ENCODE measurements around the gene CASP3.

The CASP3 gene

DNA sequence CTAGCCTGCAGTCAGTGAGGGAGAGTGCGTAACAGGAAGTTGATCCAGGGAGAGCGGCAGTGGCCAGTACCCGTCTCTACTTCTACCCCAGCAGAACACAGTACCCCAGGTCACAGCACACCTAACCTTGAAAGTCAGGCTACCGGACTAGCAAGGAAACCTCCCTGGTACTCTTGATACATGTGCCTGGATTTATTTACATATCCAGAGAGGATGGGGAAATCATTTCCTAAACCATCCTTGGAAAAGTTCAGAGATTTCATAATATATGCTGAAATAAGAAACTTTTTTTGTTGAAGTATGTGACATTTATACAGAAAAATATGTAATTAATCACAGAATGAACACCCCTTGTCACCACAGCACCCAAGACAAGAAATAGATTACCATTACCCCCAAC lies 24.8 kb upstream of the CASP3 start:
- no peaks in the 10 kb centered on the region for H3K4me1 ChIP-seq (ENCODE audit: insufficient read depth, insufficient read length)
- peaks cover 29% of the 10 kb centered on the region for H3K36me3 ChIP-seq (ENCODE audit: insufficient read depth, insufficient read length, low read length)
- no peak for TF ChIP-seq SUZ12 (IDR thresholded peaks at IDR 0.05; ENCODE audit: extremely low read depth, insufficient read depth, insufficient read length)
- TF ChIP-seq YY1 (IDR thresholded peaks at IDR 0.05; ENCODE audit: insufficient read depth, insufficient read length) = no peak
- TF ChIP-seq ZNF274 (IDR thresholded peaks at IDR 0.05; ENCODE audit: low read depth, low read length) = no peak
- H3K9me3 ChIP-seq (ENCODE audit: insufficient read depth, low read length) = no peaks in the 10 kb centered on the region
- H3K27me3 ChIP-seq (ENCODE audit: insufficient read depth, insufficient read length) = no peaks in the 10 kb centered on the region
- H3K4me3 ChIP-seq (ENCODE audit: insufficient read length, low read depth) = no peak overlapping the region
- no peak overlapping the region for H3K9ac ChIP-seq (ENCODE audit: insufficient read length, low read depth)
- DNase-seq (ENCODE audit: low read depth, low spot score) = no peak

DNA sequence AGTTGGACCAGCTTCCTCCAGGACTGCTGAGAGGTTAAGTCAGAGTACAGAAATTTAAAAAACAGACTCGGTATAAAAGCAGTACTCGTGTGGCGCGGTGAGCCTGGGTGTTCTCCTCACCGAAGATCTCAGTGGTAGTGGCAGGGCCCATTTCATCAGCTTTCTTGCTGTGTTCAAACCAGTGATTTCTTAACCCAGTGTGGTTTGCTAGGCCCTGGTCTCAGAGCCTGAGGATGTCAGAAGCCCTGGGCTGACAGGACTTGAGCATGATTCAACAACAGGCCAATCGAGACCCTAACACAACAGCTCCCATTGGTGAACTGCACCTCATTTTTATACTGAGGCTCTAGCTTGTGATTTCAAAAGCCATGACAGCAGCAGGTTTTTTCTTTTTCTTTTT lies 23.5 kb upstream of the CASP3 start:
- peaks cover 37% of the 10 kb centered on the region for H3K36me3 ChIP-seq (ENCODE audit: insufficient read depth, insufficient read length, low read length)

DNA sequence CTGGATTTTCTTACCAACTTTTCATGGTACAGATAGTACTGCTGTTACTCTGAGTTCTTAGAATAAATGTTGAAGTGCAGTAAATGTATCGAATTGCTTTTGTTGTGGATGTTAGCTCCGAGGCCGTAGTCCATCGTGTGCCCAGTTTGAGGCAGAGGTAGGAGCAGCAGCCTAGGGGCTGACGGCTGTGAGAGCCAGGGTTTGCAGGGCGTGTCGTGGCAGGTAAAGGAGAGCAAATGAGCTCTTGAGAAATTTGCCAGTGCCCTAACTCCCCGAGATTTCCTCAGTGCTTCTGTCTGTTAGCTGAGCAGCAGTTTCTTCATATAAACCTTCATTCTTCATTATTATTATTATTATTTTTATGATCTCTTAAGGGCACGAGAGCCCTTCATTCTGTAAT lies 21.9 kb upstream of the CASP3 start:
- H3K36me3 ChIP-seq (ENCODE audit: insufficient read depth, insufficient read length, low read length) = peaks cover 43% of the 10 kb centered on the region

More for the DNA sequence above, 23.5 kb upstream of the CASP3 start:
- TF ChIP-seq SUZ12 (IDR thresholded peaks at IDR 0.05; ENCODE audit: extremely low read depth, insufficient read depth, insufficient read length) = no peak
- no peak for TF ChIP-seq YY1 (IDR thresholded peaks at IDR 0.05; ENCODE audit: insufficient read depth, insufficient read length)
- TF ChIP-seq ZNF274 (IDR thresholded peaks at IDR 0.05; ENCODE audit: low read depth, low read length) = no peak
- no peak overlapping the region for H3K4me3 ChIP-seq (ENCODE audit: insufficient read length, low read depth)
- H3K4me1 ChIP-seq (ENCODE audit: insufficient read depth, insufficient read length) = no peaks in the 10 kb centered on the region
- no peak overlapping the region for H3K9ac ChIP-seq (ENCODE audit: insufficient read length, low read depth)
- H3K9me3 ChIP-seq (ENCODE audit: insufficient read depth, low read length) = no peaks in the 10 kb centered on the region
- no peaks in the 10 kb centered on the region for H3K27me3 ChIP-seq (ENCODE audit: insufficient read depth, insufficient read length)
- DNase-seq (ENCODE audit: low read depth, low spot score) = no peak

DNA sequence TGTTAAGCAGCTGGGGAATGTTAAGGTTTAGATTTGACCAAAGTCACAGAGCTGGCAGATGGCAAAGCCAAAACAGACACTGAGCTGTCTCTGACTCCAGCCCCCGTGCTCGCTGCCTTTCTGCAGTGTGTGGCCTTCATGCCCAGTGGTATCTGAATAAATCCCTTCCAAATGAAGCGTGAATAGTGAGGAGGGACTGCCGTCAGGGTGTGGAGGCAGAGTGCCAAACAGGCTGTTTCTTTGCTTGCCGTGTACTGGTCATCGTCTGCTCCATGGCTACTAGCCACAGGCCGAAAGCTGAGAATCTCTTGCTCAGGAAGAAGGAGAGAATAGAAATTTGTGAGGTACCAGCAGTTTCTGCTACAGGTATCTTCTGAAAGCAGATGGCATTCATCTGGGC lies 20.0 kb upstream of the CASP3 start:
- Histone ChIP-seq H3K9me3 (ENCODE audit: insufficient read depth, low read length) (no peaks in the 10 kb centered on the region), H3K36me3 (ENCODE audit: insufficient read depth, insufficient read length, low read length) (peaks cover 40% of the 10 kb centered on the region), H3K9ac (ENCODE audit: insufficient read length, low read depth) (no peak overlapping the region), H3K4me3 (ENCODE audit: insufficient read length, low read depth) (no peak overlapping the region), H3K27me3 (ENCODE audit: insufficient read depth, insufficient read length) (no peaks in the 10 kb centered on the region), H3K4me1 (ENCODE audit: insufficient read depth, insufficient read length) (no peaks in the 10 kb centered on the region)
- TF ChIP-seq ZNF274 (IDR thresholded peaks at IDR 0.05; ENCODE audit: low read depth, low read length) (no peak), SUZ12 (IDR thresholded peaks at IDR 0.05; ENCODE audit: extremely low read depth, insufficient read depth, insufficient read length) (no peak), YY1 (IDR thresholded peaks at IDR 0.05; ENCODE audit: insufficient read depth, insufficient read length) (no peak)
- no peak for DNase-seq (ENCODE audit: low read depth, low spot score)

More for the DNA sequence above, 21.9 kb upstream of the CASP3 start:
- no peak for DNase-seq (ENCODE audit: low read depth, low spot score)
- Histone ChIP-seq H3K9ac (ENCODE audit: insufficient read length, low read depth) (no peak overlapping the region), H3K27me3 (ENCODE audit: insufficient read depth, insufficient read length) (no peaks in the 10 kb centered on the region), H3K4me3 (ENCODE audit: insufficient read length, low read depth) (no peak overlapping the region), H3K4me1 (ENCODE audit: insufficient read depth, insufficient read length) (no peaks in the 10 kb centered on the region), H3K9me3 (ENCODE audit: insufficient read depth, low read length) (no peaks in the 10 kb centered on the region)
- TF ChIP-seq SUZ12 (IDR thresholded peaks at IDR 0.05; ENCODE audit: extremely low read depth, insufficient read depth, insufficient read length) (no peak), YY1 (IDR thresholded peaks at IDR 0.05; ENCODE audit: insufficient read depth, insufficient read length) (no peak), ZNF274 (IDR thresholded peaks at IDR 0.05; ENCODE audit: low read depth, low read length) (no peak)

DNA sequence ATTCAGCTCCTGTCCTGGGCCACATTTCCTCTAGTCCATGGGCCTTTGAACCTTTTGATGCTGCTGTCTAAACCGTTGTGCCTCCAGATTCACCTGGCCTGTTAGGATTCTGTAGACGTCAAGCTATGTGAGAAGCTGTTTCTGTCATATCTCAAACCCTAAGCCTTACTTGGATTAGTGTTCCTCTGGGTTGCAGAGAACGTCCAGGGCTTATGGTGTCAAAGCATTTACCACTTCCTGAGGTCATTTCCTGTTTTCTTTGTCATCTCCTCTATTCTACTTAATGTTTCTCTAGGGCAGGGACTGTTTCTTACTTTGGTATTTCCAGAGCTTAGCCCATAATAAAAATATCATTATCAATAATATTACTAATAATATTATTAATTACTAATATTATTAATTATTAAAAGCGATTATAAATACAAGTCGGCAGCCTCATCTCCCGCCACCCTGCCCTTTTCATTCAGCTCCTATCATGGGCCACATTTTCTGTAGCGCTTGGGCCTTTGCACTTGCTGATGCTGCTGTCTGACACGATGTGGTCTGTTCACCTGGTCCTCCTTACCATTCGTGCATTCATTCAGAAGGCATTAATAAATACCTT lies 19.4 kb upstream of the CASP3 start:
- no peak for DNase-seq (ENCODE audit: low read depth, low spot score)
- no peaks in the 10 kb centered on the region for H3K27me3 ChIP-seq (ENCODE audit: insufficient read depth, insufficient read length)
- H3K36me3 ChIP-seq (ENCODE audit: insufficient read depth, insufficient read length, low read length) = peaks cover 36% of the 10 kb centered on the region
- no peak overlapping the region for H3K4me3 ChIP-seq (ENCODE audit: insufficient read length, low read depth)
- H3K4me1 ChIP-seq (ENCODE audit: insufficient read depth, insufficient read length) = no peaks in the 10 kb centered on the region
- TF ChIP-seq ZNF274 (IDR thresholded peaks at IDR 0.05; ENCODE audit: low read depth, low read length) = no peak
- TF ChIP-seq YY1 (IDR thresholded peaks at IDR 0.05; ENCODE audit: insufficient read depth, insufficient read length) = no peak
- TF ChIP-seq SUZ12 (IDR thresholded peaks at IDR 0.05; ENCODE audit: extremely low read depth, insufficient read depth, insufficient read length) = no peak
- no peak overlapping the region for H3K9ac ChIP-seq (ENCODE audit: insufficient read length, low read depth)
- H3K9me3 ChIP-seq (ENCODE audit: insufficient read depth, low read length) = no peaks in the 10 kb centered on the region

DNA sequence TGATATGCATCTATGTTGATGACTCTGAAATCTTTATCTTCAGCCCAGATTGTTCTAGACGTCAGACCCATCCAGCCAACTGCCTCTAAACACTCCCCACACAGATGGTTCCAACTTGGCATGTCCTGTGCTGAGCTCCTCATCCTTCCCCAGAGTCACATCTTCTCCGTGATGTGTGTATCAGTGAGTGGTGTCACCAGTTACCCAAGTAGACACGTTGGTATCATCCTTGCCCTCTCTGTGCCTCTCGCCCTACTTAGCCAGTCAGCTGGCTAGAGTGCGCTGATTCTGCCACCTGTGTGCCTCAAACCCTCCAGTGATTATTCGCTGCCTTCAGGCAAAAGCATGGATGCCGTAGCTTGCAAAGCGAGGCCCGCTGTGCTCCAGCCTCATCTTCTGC lies 18.8 kb upstream of the CASP3 start:
- Histone ChIP-seq H3K36me3 (ENCODE audit: insufficient read depth, insufficient read length, low read length) (peaks cover 35% of the 10 kb centered on the region), H3K27me3 (ENCODE audit: insufficient read depth, insufficient read length) (no peaks in the 10 kb centered on the region), H3K4me1 (ENCODE audit: insufficient read depth, insufficient read length) (no peaks in the 10 kb centered on the region), H3K9me3 (ENCODE audit: insufficient read depth, low read length) (no peaks in the 10 kb centered on the region), H3K9ac (ENCODE audit: insufficient read length, low read depth) (no peak overlapping the region), H3K4me3 (ENCODE audit: insufficient read length, low read depth) (no peak overlapping the region)
- no peak for DNase-seq (ENCODE audit: low read depth, low spot score)
- TF ChIP-seq ZNF274 (IDR thresholded peaks at IDR 0.05; ENCODE audit: low read depth, low read length) = no peak
- no peak for TF ChIP-seq YY1 (IDR thresholded peaks at IDR 0.05; ENCODE audit: insufficient read depth, insufficient read length)
- no peak for TF ChIP-seq SUZ12 (IDR thresholded peaks at IDR 0.05; ENCODE audit: extremely low read depth, insufficient read depth, insufficient read length)

DNA sequence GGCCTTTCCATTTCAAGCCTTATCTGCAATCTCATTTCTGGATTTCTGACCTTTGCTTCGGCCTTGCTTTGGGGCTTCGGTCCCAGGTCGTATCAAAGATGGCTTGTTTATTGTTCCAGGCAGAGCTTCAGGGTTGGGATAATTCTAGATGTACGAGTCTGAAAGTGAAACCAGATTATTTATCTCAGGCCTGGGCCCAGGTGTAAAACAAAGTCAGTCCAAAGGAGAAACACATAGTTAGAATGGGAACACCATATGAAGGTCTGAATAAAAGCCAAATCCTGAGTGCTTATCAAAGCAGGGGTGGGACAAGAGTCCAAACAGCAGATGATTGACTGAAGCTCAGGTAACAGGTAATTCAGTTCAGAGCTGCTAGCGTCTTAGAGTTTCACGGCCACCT lies 17.4 kb upstream of the CASP3 start:
- no peaks in the 10 kb centered on the region for H3K4me1 ChIP-seq (ENCODE audit: insufficient read depth, insufficient read length)
- no peak for DNase-seq (ENCODE audit: low read depth, low spot score)
- H3K9me3 ChIP-seq (ENCODE audit: insufficient read depth, low read length) = no peaks in the 10 kb centered on the region
- peaks cover 26% of the 10 kb centered on the region for H3K36me3 ChIP-seq (ENCODE audit: insufficient read depth, insufficient read length, low read length)
- H3K9ac ChIP-seq (ENCODE audit: insufficient read length, low read depth) = no peak overlapping the region
- no peak overlapping the region for H3K4me3 ChIP-seq (ENCODE audit: insufficient read length, low read depth)
- no peaks in the 10 kb centered on the region for H3K27me3 ChIP-seq (ENCODE audit: insufficient read depth, insufficient read length)
- TF ChIP-seq YY1 (IDR thresholded peaks at IDR 0.05; ENCODE audit: insufficient read depth, insufficient read length) (no peak), SUZ12 (IDR thresholded peaks at IDR 0.05; ENCODE audit: extremely low read depth, insufficient read depth, insufficient read length) (no peak), ZNF274 (IDR thresholded peaks at IDR 0.05; ENCODE audit: low read depth, low read length) (no peak)

Data from NT2/D1 (cell line).